GM21360 (cell line): ENCODE measurements around the gene PMPCB.

ENCODE experiments used
- ATAC-seq: cut with Tn5 transposase; IDR thresholded peaks from one replicate; pipeline ENCODE4 v1.9.1; 2021; ENCODE audit warnings: mild to moderate bottlenecking, moderate library complexity; ENCODE audit not compliant: unreplicated experiment

The PMPCB gene

DNA sequence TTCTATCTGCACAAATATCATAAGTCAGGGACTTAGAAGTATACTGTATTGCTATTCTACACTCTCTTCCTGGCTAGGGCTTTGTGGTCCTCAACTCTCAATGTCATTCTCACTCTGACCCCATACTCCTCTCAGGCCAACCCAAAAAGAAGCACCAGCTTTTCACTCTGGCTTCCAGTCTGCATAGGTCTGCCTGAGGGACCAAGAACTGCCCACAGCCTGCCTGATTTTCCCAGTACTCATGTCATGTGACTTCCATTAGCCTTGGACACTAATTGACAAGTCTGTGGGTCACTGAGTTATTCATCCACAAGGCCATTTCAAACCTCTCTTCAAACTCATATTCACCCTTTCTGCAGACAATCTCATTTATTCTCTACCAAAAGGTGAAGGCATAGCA lies 19.8 kb downstream of the PMPCB start:
- no peak for ATAC-seq

DNA sequence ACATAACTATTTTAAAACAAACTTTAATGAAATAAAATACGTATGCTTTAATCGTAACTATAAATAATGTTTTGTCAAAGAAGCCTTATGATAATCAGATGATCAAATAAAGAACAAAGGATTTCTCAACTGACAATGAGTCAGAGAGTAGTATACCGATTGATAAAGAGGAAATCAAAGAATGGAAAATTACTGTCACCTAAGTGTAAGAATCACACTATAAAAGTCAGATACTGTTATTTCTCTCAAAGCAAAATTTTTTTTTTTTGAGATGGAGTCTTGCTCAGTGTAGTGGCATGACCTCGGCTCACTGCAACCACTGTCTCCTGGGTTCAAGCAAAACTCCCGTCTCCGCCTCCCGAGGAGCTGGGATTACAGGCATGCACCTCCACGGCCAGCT lies 28.5 kb downstream of the PMPCB start:
- no peak for ATAC-seq

DNA sequence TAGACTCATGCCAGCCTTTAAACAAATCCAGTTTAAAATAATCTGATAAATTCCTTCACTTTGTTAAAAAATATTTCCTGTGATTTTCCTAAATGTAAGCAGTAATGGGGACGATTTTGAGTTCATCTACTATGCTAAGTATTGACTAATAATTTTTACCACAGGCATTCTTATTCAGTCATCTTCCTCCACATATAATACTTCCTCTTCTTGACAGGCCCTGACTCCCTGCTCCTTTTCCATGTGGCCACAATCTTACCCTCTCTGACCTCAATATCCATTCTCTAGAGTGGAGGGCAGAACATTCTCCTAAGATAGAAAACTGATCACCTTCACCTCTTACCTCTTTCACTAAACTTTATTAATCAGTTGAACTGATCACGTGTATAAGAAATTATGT lies 39.5 kb downstream of the PMPCB start:
- ATAC-seq = no peak

GRCh38 chr7:103338864-103339263 lies 41.6 kb downstream of the PMPCB start:
- no peak for ATAC-seq

GRCh38 chr7:103341466-103341865 lies 44.2 kb downstream of the PMPCB start:
- no peak for ATAC-seq

DNA sequence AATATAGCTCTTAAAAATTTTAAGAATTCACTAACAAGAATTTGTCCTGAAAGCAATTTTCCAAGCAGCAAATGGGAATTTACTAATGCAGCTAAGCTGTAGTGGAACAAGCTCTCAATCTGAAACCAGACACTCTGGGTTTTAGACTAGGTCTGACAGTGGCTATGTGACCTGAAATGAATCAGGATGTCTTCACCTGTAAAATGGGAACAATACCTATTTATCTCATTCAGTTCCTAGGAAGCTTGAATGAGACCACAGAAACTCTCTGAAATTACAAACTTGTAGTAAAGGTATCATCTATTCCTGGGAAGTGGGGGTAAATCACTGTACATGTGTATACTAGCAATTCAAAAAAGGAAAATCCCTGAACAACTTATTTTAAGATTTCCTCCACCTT lies 46.1 kb downstream of the PMPCB start:
- ATAC-seq = no peak

DNA sequence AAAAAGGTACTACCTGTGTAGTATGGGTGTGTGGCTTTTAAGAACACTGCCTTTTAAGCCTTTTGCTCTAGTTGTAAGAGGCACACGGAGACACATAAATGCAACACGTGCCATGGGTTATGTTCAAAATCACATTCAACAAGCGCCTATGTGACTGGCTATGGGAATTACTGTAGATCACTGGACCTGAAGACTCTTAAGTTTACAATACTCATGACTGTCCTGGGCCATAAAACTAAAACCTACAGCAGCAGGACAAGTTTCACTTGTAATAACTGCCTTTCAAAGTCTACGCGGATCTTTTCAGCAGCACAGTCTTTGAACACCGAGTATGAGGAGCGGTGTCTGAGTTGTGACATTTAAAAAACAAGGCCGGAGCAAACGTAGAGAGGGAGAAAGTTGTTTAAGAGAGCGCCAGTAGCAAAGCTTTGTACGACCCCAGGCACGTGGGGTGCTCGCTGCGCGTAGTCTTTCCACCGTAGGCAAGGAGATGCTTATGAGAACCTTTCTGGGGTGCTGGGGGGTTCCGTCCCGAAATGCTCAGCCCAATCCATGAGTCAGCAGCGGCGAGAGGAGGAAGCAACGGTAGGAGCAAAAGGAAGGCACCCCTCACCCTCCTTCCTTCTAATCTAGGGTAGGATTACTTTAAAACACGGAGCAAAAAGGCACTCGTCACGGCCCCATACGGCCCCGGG lies 46.7 kb downstream of the PMPCB start:
- ATAC-seq = peak; percentile 2

- ATAC-seq = peak; percentile 75
Measured at GRCh38 chr7:103344453-103345149, 47.4 kb downstream of the PMPCB start, which contains the start of gene DNAJC2. TSS of gene DNAJC2 (minus strand) at chr7:103344767. CDS start at chr7:103344622, 145 bp downstream.

GRCh38 chr7:103346396-103346795 lies 49.2 kb downstream of the PMPCB start:
- no peak for ATAC-seq

- peak; percentile 60 for ATAC-seq
Measured at GRCh38 chr7:103347507-103348267, 50.5 kb downstream of the PMPCB start, which contains the start of gene PSMC2. TSS of gene PSMC2 (plus strand) at chr7:103347643. CDS start at chr7:103347712, 69 bp downstream.

DNA sequence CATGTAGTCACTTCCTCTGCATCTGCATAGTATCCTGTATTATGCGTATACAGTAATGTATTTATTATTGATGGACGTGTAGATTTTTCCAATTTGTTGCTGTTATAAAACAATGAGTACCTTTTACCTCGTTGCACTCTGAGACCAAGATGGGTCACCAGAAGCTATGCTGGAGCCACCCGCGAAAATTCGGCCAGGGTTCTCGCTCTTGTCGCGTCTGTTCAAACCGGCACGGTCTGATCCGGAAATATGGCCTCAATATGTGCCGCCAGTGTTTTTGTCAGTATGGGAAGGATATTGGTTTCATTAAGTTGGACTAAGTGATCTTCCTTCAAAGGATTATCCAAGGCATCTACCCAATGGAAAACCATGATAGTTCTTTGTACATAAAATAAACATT lies 51.2 kb downstream of the PMPCB start:
- no peak for ATAC-seq

GRCh38 chr7:103348959-103349358 lies 51.7 kb downstream of the PMPCB start:
- no peak for ATAC-seq

- no peak for ATAC-seq
Measured at GRCh38 chr7:103349805-103350204, 52.6 kb downstream of the PMPCB start.
